GM12874 (cell line): ENCODE results near the gene TMPRSS9.

Source experiments
- TF ChIP-seq, protein P1 (sequence below): IDR thresholded peaks from 2 replicates; pipeline ENCODE4 v1.5.1; 2011; ENCODE audit warnings: low read depth, mild to moderate bottlenecking, control low read depth, low read length, moderate library complexity; ENCODE audit not compliant: insufficient read depth

The TMPRSS9 gene

DNA sequence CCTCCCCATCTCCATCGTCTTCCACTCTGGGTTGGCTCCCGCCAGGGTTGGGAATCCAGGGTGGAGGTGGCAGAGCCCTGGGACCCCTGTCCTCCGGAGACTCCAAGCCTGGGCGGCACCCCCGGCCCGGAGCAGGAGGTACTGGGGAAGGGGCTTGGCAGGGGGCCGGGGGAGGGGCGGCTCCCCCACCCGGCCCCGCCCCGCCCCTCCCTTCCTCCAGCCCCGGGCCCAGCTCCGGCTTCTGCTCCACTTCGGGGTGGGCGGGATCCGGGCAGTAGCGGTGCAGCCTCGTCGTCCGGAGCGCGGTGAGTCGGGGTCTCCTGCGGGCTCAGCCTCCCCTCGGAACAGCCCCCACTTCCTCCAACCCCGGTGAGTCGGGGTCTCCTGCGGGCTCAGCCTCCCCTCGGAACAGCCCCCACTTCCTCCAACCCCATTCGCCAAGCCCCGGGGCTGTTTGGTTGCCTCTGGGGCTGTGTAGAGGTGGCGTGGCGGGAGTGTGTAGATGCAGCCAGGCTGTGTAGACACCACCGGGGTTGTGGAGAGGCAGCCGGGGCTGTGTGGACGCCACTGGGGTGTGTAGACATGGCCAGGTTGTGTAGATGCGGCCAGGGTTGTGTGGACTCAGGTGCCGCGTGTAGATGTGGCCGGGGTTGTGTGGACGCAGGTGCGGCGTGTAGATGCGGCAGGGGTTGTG lies at the start of gene TMPRSS9:
Gene TMPRSS9, plus strand, starts transcription at position 274 of the 694 bp plus-strand sequence. CDS start 29,521 bp downstream, outside the sequence.
- TF ChIP-seq, protein P1, sequence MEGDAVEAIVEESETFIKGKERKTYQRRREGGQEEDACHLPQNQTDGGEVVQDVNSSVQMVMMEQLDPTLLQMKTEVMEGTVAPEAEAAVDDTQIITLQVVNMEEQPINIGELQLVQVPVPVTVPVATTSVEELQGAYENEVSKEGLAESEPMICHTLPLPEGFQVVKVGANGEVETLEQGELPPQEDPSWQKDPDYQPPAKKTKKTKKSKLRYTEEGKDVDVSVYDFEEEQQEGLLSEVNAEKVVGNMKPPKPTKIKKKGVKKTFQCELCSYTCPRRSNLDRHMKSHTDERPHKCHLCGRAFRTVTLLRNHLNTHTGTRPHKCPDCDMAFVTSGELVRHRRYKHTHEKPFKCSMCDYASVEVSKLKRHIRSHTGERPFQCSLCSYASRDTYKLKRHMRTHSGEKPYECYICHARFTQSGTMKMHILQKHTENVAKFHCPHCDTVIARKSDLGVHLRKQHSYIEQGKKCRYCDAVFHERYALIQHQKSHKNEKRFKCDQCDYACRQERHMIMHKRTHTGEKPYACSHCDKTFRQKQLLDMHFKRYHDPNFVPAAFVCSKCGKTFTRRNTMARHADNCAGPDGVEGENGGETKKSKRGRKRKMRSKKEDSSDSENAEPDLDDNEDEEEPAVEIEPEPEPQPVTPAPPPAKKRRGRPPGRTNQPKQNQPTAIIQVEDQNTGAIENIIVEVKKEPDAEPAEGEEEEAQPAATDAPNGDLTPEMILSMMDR: no peak

DNA sequence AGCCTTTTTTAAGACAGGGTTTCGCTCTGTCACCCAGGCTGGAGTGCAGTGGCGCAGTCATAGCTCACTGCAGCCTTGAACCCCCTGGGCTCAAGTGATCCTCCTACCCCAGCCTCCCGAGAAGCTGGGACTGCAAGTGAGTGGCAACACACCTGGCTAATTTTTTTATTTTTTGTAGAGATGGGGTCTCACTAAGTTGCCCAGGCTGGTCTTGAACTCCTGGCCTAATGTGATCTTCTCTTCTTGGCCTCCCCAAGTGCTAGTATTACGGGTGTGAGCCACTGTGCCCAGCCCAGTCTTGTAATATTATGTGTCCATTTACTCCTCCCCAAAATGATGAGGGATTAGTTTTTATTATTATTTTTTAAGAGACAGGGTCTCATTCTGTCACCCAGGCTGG lies 49.0 kb upstream of the TMPRSS9 start:
- TF ChIP-seq, protein P1: no peak

DNA sequence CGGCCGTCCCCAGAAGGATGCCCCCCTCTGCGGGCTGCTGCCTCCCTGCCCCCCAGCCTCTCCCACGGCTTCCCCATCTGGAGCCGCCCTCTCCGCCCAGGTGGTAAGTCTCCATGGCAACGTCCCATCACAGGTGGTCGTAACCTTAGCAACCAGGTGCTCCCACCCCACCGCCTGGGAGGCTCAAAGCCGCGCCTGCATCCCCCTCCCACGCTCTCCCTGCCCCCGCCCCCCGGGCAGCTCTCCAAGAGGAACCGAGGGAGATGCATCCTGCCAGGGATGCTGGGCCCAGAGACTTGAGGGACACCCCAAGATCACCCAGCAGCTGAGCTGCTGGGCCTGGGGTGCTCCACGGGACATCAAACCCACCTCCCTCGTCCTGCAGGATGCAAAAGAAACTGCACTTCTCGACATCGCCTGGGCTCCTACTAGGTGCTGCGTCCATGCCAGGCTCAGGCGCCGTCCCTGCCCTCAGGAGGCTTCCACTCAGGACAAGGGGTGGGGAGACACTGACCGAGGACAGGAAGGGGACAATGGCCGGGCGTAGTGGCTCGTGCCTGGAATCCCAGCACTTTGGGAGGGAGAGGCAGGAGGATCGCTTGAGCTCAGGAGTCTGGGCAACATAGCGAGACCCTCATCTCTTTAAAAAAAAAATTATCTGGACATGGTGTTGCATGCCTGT lies 47.1 kb upstream of the TMPRSS9 start:
- TF ChIP-seq, protein P1: no peak

DNA sequence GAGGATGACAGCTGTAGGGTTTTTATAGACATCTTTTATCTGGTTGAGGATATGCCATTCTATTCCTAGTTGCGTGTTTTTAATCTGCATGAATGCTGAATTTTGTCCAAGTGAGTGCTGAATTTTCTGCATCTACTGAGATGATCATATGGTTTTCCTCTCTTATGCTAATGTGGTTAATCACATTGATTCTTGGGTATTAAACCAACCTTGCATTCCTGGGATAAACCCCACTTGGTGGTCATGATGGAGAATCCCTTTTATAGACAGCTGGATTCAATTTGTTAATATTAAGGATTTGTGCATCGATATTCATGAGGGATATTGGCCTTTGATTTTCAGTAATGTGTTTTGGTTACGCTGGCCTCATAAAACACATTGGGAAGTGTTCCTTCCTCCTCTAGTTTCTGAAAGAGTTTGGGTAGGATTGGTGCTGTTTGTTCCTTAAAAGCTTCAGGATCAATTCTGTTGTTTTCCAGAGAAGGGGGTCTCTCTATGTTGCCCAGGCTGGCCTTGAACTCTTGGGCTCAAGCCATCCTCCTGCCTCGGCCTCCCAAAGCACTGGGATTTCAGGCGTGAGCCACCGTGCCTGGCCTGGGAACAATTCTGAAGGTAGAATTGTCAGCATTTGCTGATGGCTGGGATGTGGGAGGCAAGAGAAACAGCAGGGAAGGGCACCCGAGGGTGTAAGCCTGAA lies 44.8 kb upstream of the TMPRSS9 start:
- TF ChIP-seq, protein P1: no peak

DNA sequence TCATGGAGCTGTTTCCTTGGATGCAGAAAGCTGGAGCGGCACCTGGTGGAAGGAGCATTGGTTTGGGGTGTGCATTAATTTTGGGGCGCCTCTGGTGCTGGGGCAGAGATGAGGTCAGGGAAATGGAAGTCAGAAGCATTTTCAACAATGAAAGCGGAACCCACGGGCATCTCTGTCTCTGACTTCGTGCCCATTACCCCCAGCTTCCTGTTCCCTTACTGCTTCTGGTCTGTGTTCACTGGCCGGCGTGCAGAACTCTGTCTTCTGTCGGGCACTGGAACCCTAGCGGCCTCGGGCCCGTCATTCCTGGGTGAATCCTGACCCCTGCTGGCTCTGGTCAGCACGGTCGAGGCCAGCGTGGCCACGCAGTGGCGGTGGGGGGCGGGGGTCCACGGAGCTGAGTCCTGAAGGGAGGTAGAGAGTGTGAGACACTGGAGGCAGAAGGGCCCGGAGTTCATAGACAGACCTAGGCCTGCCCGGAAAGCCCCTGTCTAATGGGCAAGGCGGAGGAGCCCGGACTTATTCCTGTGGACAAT lies 44.2 kb upstream of the TMPRSS9 start:
- TF ChIP-seq, protein P1: no peak

DNA sequence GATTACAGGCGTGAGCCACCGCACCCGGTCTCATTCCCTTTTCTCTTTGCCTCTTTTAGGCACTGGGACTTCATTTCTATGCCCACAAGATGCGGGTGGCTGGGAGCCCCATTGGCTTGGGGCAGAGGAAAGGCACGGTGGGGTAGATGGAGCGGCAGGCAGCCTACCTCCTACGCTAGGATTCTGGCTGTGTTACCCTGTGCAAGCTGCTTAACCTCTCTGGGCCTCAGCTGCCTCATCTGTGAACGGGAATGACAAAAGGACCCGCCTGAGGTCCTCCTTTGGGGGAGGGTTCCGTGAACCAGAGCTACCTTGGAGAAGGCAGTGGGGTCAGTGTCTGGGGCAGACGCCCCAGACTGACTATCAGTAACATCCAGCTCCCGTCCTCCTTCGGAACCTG lies 42.8 kb upstream of the TMPRSS9 start:
- TF ChIP-seq, protein P1: no peak

DNA sequence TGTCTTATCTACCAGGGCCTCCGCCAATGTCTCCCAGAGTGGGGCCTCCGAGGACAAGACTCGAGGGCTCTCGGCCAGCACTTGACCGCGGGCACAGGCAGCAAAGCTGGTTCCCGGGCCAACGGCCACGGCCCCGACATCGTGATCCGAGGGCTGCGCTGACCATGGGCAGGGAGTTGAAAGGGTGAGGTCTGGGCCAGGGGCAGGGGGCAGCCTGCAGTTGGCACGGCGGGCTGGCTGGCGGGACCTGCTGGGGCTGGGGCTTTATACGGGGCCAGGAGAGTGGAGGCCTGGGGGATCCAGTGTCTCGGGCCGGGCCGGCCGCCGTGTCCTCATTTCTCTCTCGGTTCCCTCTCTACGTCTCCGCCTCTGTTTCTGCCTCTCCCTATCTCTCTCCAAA lies 42.3 kb upstream of the TMPRSS9 start:
- TF ChIP-seq, protein P1: no peak
